Neural progenitor cell (in vitro differentiated cells): ENCODE results near the gene LRRC52. TPM values are rescaled to one million over a fixed set of nuclear protein-coding genes. Genes with fewer than 3 reads are reported as not detected.

Experiments used
- DNase-seq: peaks from one replicate; pipeline ENCODE4 v3.0.0-alpha.2; 2016; ENCODE audit warnings: low spot score
- H2AFZ ChIP-seq: fragments of 200-600 bp; sonication (generic); replicated peaks from 2 replicates; pipeline ENCODE4 v1.6.1; 2016; ENCODE audit warnings: antibody characterized with exemption
- H3F3A ChIP-seq: fragments of 200-600 bp; sonication (generic); 2 replicates; pipeline ENCODE4 v1.6.1; 2016; ENCODE audit warnings: antibody characterized with exemption, low read depth
- H3K27ac ChIP-seq: fragments of 200-600 bp; sonication (generic); 2 replicates; pipeline ENCODE4 v1.5.1; 2016; ENCODE audit warnings: mild to moderate bottlenecking
- H3K27me3 ChIP-seq: fragments of 200-600 bp; sonication (generic); 2 replicates; pipeline ENCODE4 v1.6.1; 2016; ENCODE audit warnings: mild to moderate bottlenecking, moderate library complexity
- H3K36me3 ChIP-seq: fragments of 200-600 bp; sonication (generic); 2 replicates; pipeline ENCODE4 v1.5.1; 2016
- H3K4me1 ChIP-seq: fragments of 200-600 bp; sonication (generic); 2 replicates; pipeline ENCODE4 v1.6.1; 2016; ENCODE audit warnings: mixed run types
- H3K4me2 ChIP-seq: fragments of 200-600 bp; sonication (generic); 2 replicates; pipeline ENCODE4 v1.6.1; 2016
- H3K4me3 ChIP-seq: fragments of 200-600 bp; sonication (generic); 2 replicates; pipeline ENCODE4 v1.5.1; 2016
- H3K79me2 ChIP-seq: fragments of 200-600 bp; sonication (generic); 2 replicates; pipeline ENCODE4 v1.6.1; 2016; ENCODE audit warnings: low read depth
- H3K9ac ChIP-seq: fragments of 200-600 bp; sonication (generic); 2 replicates; pipeline ENCODE4 v1.6.1; 2016
- H3K9me3 ChIP-seq: fragments of 200-600 bp; sonication (generic); 2 replicates; pipeline ENCODE4 v1.5.1; 2016; ENCODE audit warnings: low read depth
- H4K20me1 ChIP-seq: fragments of 200-600 bp; sonication (generic); 2 replicates; pipeline ENCODE4 v1.6.1; 2016; ENCODE audit warnings: low read depth
- H3K27ac Mint-ChIP-seq: 3 replicates; pipeline ENCODE4 v1.8.0; 2021; ENCODE audit warnings: mixed read lengths
- H3K27me3 Mint-ChIP-seq: 2 replicates; pipeline ENCODE4 v1.8.0; 2022; ENCODE audit warnings: low read depth, mild to moderate bottlenecking, inconsistent platforms, moderate library complexity, mixed read lengths; ENCODE audit not compliant: insufficient read depth
- H3K36me3 Mint-ChIP-seq: 3 replicates; pipeline ENCODE4 v1.8.0; 2021; ENCODE audit warnings: mixed read lengths
- H3K4me1 Mint-ChIP-seq: 3 replicates; pipeline ENCODE4 v1.8.0; 2021; ENCODE audit warnings: mixed read lengths
- H3K4me3 Mint-ChIP-seq: 3 replicates; pipeline ENCODE4 v1.8.0; 2021; ENCODE audit warnings: mild to moderate bottlenecking, moderate library complexity, mixed read lengths
- H3K9me3 Mint-ChIP-seq: 3 replicates; pipeline ENCODE4 v1.8.0; 2020; ENCODE audit warnings: mixed read lengths
- CTCF ChIP-seq: fragments of 200-600 bp; sonication (generic); IDR thresholded peaks from 2 replicates; pipeline ENCODE4 v1.5.1; 2017; ENCODE audit warnings: antibody characterized with exemption, mild to moderate bottlenecking
- EZH2 ChIP-seq: fragments of 200-600 bp; sonication (generic); IDR thresholded peaks from 2 replicates; pipeline ENCODE4 v1.6.1; 2017; ENCODE audit warnings: antibody characterized with exemption, mild to moderate bottlenecking, moderate library complexity
- EZH2phosphoT487 ChIP-seq: fragments of 200-600 bp; sonication (generic); IDR thresholded peaks from 2 replicates; pipeline ENCODE4 v1.6.1; 2017; ENCODE audit warnings: antibody characterized with exemption
- total RNA-seq: library from RNA; depleted of rRNA; stranded (reverse); fragments of >200 nt; gene quantifications from 2 replicates; pipeline ENCODE4 v1.2.3, GENCODE V29; 2015; ENCODE audit warnings: low replicate concordance

LRRC52 gene
- total RNA-seq, 1 donor from 2014 or later: not detected

GRCh38 chr1:165575468-165576099 is 31.8 kb downstream of the LRRC52 start:
- no peaks in the 10 kb centered on the region for H4K20me1 ChIP-seq
- H3F3A ChIP-seq: no peaks in the 10 kb centered on the region
- Mint-ChIP-seq H3K4me3 (no peak overlapping the region), H3K9me3 (no peaks in the 10 kb centered on the region), H3K36me3 (no peaks in the 10 kb centered on the region), H3K27ac (no peak overlapping the region), H3K27me3 (no peaks in the 10 kb centered on the region), H3K4me1 (peaks cover 5% of the 10 kb centered on the region)
- H2AFZ ChIP-seq: no peak overlapping the region
- H3K9me3 ChIP-seq: no peaks in the 10 kb centered on the region
- H3K9ac ChIP-seq: no peak overlapping the region
- no peaks in the 10 kb centered on the region for H3K27me3 ChIP-seq
- no peaks in the 10 kb centered on the region for H3K79me2 ChIP-seq
- TF ChIP-seq CTCF (no peak), EZH2 (no peak), EZH2phosphoT487 (no peak)
- no peak overlapping the region for H3K27ac ChIP-seq
- H3K4me3 ChIP-seq: no peak overlapping the region
- DNase-seq: no peak
- no peak overlapping the region for H3K4me2 ChIP-seq
- no peaks in the 10 kb centered on the region for H3K4me1 ChIP-seq
- H3K36me3 ChIP-seq: no peaks in the 10 kb centered on the region

GRCh38 chr1:165576536-165576935 is 32.7 kb downstream of the LRRC52 start:
- Histone ChIP-seq H3K4me2 (no peak overlapping the region), H3K27me3 (no peaks in the 10 kb centered on the region), H3F3A (no peaks in the 10 kb centered on the region), H4K20me1 (no peaks in the 10 kb centered on the region), H3K4me3 (no peak overlapping the region), H3K27ac (no peak overlapping the region), H2AFZ (no peak overlapping the region), H3K79me2 (no peaks in the 10 kb centered on the region), H3K4me1 (no peaks in the 10 kb centered on the region), H3K36me3 (no peaks in the 10 kb centered on the region), H3K9ac (no peak overlapping the region), H3K9me3 (no peaks in the 10 kb centered on the region)
- Mint-ChIP-seq H3K4me3 (no peak overlapping the region), H3K4me1 (peaks cover 5% of the 10 kb centered on the region), H3K27me3 (no peaks in the 10 kb centered on the region), H3K9me3 (no peaks in the 10 kb centered on the region), H3K36me3 (no peaks in the 10 kb centered on the region), H3K27ac (no peak overlapping the region)
- DNase-seq: no peak
- TF ChIP-seq CTCF: no peak
- TF ChIP-seq EZH2phosphoT487: no peak
- no peak for TF ChIP-seq EZH2

- H3K4me1 ChIP-seq: no peaks in the 10 kb centered on the region
- DNase-seq: no peak
- Mint-ChIP-seq H3K27ac (no peak overlapping the region), H3K27me3 (peaks cover 2% of the 10 kb centered on the region), H3K9me3 (no peaks in the 10 kb centered on the region), H3K4me1 (peaks cover 5% of the 10 kb centered on the region), H3K36me3 (no peaks in the 10 kb centered on the region), H3K4me3 (no peak overlapping the region)
- H3K36me3 ChIP-seq: no peaks in the 10 kb centered on the region
- no peak overlapping the region for H2AFZ ChIP-seq
- H3K27ac ChIP-seq: no peak overlapping the region
- H3K4me3 ChIP-seq: no peak overlapping the region
- no peak overlapping the region for H3K9ac ChIP-seq
- H3K27me3 ChIP-seq: no peaks in the 10 kb centered on the region
- H3F3A ChIP-seq: no peaks in the 10 kb centered on the region
- no peak overlapping the region for H3K4me2 ChIP-seq
- TF ChIP-seq CTCF (no peak), EZH2phosphoT487 (no peak), EZH2 (no peak)
- no peaks in the 10 kb centered on the region for H3K79me2 ChIP-seq
- no peaks in the 10 kb centered on the region for H4K20me1 ChIP-seq
- no peaks in the 10 kb centered on the region for H3K9me3 ChIP-seq
Measured at GRCh38 chr1:165577707-165578106, 33.9 kb downstream of the LRRC52 start.
